Fibroblast of lung (primary cell): Measurements from ENCODE around the gene RNF217. TPM values are rescaled to one million over a fixed set of nuclear protein-coding genes. Genes with fewer than 3 reads are reported as not detected.

Experiments
- DNase-seq, 2 donors: peaks; one replicate each; pipeline versions ENCODE4 v3.0.0 to v3.0.0-alpha.2; 2010; ENCODE audit warnings: low read depth in 2 of 2
- H2AFZ ChIP-seq: 2 replicates; pipeline ENCODE4 v1.5.1; 2012; ENCODE audit warnings: low read length, control low read depth, inconsistent platforms
- H3K27ac ChIP-seq: 2 replicates; pipeline ENCODE4 v1.5.1; 2011; ENCODE audit warnings: low read length, control low read depth; ENCODE audit not compliant: insufficient read depth
- H3K27me3 ChIP-seq: 2 replicates; pipeline ENCODE4 v1.5.1; 2011; ENCODE audit warnings: mild to moderate bottlenecking, low read length; ENCODE audit not compliant: control insufficient read depth, insufficient read depth
- H3K36me3 ChIP-seq: 2 replicates; pipeline ENCODE4 v1.5.1; 2011; ENCODE audit warnings: low read length; ENCODE audit not compliant: control insufficient read depth, insufficient read depth
- H3K4me1 ChIP-seq: 2 replicates; pipeline ENCODE4 v1.5.1; 2011; ENCODE audit warnings: low read length; ENCODE audit not compliant: control insufficient read depth, insufficient read depth; ENCODE audit errors: extremely low read depth
- H3K4me2 ChIP-seq: 2 replicates; pipeline ENCODE4 v1.5.1; 2011; ENCODE audit warnings: low read length, control low read depth; ENCODE audit not compliant: insufficient read depth; ENCODE audit errors: extremely low read depth
- H3K4me3 ChIP-seq, 4 experiments: fragments of 200-600 bp in 1 of 4; sonication (generic) in 1 of 4; replicated peaks in 1 of 4; 2 replicates each; pipeline ENCODE4 v1.5.1; 2011 to 2016; ENCODE audit warnings: low read length in 4 of 4, low read depth in 3 of 4, mild to moderate bottlenecking in 3 of 4, control low read depth in 2 of 4, inconsistent platforms in 1 of 4, mixed read lengths in 1 of 4; ENCODE audit not compliant: insufficient read depth in 1 of 4; ENCODE audit errors: control extremely low read depth in 1 of 4
- H3K79me2 ChIP-seq: 2 replicates; pipeline ENCODE4 v1.5.1; 2012; ENCODE audit warnings: mild to moderate bottlenecking, low read length, inconsistent platforms; ENCODE audit not compliant: control insufficient read depth, insufficient read depth
- H3K9ac ChIP-seq: 2 replicates; pipeline ENCODE4 v1.5.1; 2011; ENCODE audit warnings: mild to moderate bottlenecking, low read length, control low read depth; ENCODE audit not compliant: insufficient read depth
- H3K9me3 ChIP-seq: 2 replicates; pipeline ENCODE4 v1.5.1; 2012; ENCODE audit warnings: low read depth, low read length; ENCODE audit not compliant: control insufficient read depth, insufficient read depth
- H4K20me1 ChIP-seq: 2 replicates; pipeline ENCODE4 v1.5.1; 2011; ENCODE audit warnings: low read length; ENCODE audit not compliant: control insufficient read depth, insufficient read depth; ENCODE audit errors: extremely low read depth
- EZH2 ChIP-seq: IDR thresholded peaks from 2 replicates; pipeline ENCODE4 v1.5.1; 2012; ENCODE audit warnings: low read length, control low read depth, mild to moderate bottlenecking; ENCODE audit errors: missing control alignments
- polyA plus RNA-seq, 2 donors: library from polyadenylated mRNA; depleted of rRNA in 1 of 2; stranded (reverse) in 1 of 2; unstranded in 1 of 2; fragments of >200 nt; gene quantifications; 2 replicates each; pipeline ENCODE4 v1.2.1, GENCODE V29; 2011 to 2012; ENCODE audit warnings: missing spikeins in 1 of 2
- total RNA-seq: library from RNA; depleted of rRNA; stranded (reverse); fragments of >200 nt; gene quantifications from 2 replicates; pipeline ENCODE4 v1.2.1, GENCODE V29; 2014
- TF ChIP-seq, protein P1 (sequence below), 2 donors: IDR thresholded peaks in 1 of 2; conservative IDR thresholded peaks in 1 of 2; 1 replicate in 1 of 2; 2 replicates in 1 of 2; pipeline ENCODE4 v1.5.1; 2011 to 2012; ENCODE audit warnings: low read length in 2 of 2, control low read depth in 1 of 2, inconsistent platforms in 1 of 2, low read depth in 1 of 2, mild to moderate bottlenecking in 1 of 2

Gene RNF217
- total and polyA plus RNA-seq, 2 donors (not counting 1 experiment from before 2014, with no cell fraction given) = 13.2 to 19.5 TPM

DNA sequence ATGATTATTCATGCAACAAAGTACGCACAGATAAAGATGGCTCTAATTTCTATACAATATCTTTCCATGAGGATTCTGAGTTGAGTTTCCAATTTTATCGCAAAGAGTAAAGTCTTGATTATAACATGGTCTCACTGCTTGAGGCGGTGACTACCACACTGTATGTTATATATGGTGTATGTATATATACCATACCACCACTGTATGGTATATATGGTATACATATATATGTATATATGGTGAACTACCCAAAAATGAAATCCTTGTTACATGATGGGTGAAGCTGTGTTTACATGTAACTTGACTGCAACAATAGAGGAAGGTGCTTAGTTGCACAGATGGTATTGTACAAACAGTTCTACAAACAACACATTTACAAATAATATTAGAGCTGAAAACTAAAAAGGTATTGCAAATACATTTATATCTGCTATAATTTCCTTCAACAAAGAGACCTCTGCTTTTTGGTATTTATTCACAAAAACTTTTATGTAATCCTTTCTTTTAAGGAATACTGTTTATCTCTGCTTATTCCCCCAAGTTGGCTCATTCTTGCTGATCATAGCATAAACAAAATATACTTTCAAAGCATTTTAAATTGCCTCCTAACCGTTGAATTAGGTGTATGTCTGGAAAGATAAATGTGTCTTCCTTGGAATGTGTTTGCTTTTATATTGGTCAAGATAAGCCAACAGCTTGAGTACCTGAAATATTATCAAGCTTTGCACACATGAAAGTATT, 113.7 kb downstream of the RNF217 start:
- DNase-seq = no peak
- Histone ChIP-seq H3K27me3 (no peaks in the 10 kb centered on the region), H3K4me2 (no peak overlapping the region), H3K27ac (no peak overlapping the region), H2AFZ (no peak overlapping the region), H3K9me3 (no peaks in the 10 kb centered on the region), H3K9ac (no peak overlapping the region), H3K79me2 (no peaks in the 10 kb centered on the region), H3K4me3 (no peak overlapping the region), H3K36me3 (no peaks in the 10 kb centered on the region), H3K4me1 (no peaks in the 10 kb centered on the region), H4K20me1 (no peaks in the 10 kb centered on the region)
- no peak for TF ChIP-seq EZH2
- TF ChIP-seq, protein P1, sequence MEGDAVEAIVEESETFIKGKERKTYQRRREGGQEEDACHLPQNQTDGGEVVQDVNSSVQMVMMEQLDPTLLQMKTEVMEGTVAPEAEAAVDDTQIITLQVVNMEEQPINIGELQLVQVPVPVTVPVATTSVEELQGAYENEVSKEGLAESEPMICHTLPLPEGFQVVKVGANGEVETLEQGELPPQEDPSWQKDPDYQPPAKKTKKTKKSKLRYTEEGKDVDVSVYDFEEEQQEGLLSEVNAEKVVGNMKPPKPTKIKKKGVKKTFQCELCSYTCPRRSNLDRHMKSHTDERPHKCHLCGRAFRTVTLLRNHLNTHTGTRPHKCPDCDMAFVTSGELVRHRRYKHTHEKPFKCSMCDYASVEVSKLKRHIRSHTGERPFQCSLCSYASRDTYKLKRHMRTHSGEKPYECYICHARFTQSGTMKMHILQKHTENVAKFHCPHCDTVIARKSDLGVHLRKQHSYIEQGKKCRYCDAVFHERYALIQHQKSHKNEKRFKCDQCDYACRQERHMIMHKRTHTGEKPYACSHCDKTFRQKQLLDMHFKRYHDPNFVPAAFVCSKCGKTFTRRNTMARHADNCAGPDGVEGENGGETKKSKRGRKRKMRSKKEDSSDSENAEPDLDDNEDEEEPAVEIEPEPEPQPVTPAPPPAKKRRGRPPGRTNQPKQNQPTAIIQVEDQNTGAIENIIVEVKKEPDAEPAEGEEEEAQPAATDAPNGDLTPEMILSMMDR (conservative IDR thresholded peaks at IDR 0.05 in 1 of 2, IDR thresholded peaks at IDR 0.05 in 1 of 2; ENCODE audit: low read depth in 1 of 2, low read length in 2 of 2) = no peak

DNA sequence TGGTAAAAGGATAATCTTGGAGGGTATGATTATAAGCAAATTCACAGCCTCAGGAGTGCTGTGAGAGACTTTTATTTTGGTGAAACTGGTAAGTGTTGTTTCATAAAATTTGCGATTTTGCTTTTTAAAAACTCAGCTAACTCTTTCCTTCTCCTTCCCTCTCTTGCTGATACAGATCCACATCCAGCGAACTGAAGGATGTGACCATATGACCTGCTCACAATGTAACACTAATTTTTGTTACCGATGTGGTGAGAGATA, 114.2 kb downstream of the RNF217 start:
- no peak for TF ChIP-seq EZH2
- H2AFZ ChIP-seq = no peak overlapping the region
- H3K9ac ChIP-seq = no peak overlapping the region
- H4K20me1 ChIP-seq = no peaks in the 10 kb centered on the region
- no peaks in the 10 kb centered on the region for H3K27me3 ChIP-seq
- DNase-seq = no peak
- no peak overlapping the region for H3K4me3 ChIP-seq
- no peak overlapping the region for H3K4me2 ChIP-seq
- no peak overlapping the region for H3K27ac ChIP-seq
- H3K9me3 ChIP-seq = no peaks in the 10 kb centered on the region
- no peaks in the 10 kb centered on the region for H3K4me1 ChIP-seq
- no peaks in the 10 kb centered on the region for H3K36me3 ChIP-seq
- H3K79me2 ChIP-seq = no peaks in the 10 kb centered on the region

DNA sequence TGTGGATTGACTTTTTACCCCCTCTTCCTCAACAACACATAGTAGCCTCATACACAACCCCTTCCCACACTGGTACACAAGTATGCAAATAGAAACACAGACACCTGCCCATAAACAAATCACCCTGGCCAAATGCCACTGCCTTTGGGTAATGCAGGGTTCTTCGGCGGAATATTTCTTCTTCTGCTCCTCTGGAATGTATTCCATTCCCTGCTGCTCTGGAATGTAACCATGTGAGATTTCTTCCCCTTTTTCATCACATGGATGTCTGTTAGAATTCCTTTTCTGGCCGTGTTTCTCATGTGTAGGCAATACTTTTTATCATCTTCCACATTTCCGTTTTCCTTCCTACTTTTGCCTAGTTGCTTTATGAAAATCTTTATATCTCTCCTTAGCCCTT, 115.2 kb downstream of the RNF217 start:
- no peaks in the 10 kb centered on the region for H3K27me3 ChIP-seq
- no peaks in the 10 kb centered on the region for H3K9me3 ChIP-seq
- no peaks in the 10 kb centered on the region for H3K4me1 ChIP-seq
- no peak overlapping the region for H3K27ac ChIP-seq
- H3K4me2 ChIP-seq = no peak overlapping the region
- no peak overlapping the region for H3K9ac ChIP-seq
- TF ChIP-seq, protein P1 (conservative IDR thresholded peaks at IDR 0.05 in 1 of 2, IDR thresholded peaks at IDR 0.05 in 1 of 2; ENCODE audit: low read depth in 1 of 2, low read length in 2 of 2) = no peak
- TF ChIP-seq EZH2 = no peak
- peak in 1 of 2 donors; percentile 41 for DNase-seq
- H3K79me2 ChIP-seq = no peaks in the 10 kb centered on the region
- no peak overlapping the region for H3K4me3 ChIP-seq
- H4K20me1 ChIP-seq = no peaks in the 10 kb centered on the region
- no peak overlapping the region for H2AFZ ChIP-seq
- no peaks in the 10 kb centered on the region for H3K36me3 ChIP-seq
